Kidney capillary endothelial cell (primary cell): ENCODE data around the gene NLRC5.

Source experiments
- DNase-seq: peaks from one replicate; pipeline ENCODE4 v3.0.0-alpha.2; 2018; ENCODE audit warnings: low spot score

Gene NLRC5

DNA sequence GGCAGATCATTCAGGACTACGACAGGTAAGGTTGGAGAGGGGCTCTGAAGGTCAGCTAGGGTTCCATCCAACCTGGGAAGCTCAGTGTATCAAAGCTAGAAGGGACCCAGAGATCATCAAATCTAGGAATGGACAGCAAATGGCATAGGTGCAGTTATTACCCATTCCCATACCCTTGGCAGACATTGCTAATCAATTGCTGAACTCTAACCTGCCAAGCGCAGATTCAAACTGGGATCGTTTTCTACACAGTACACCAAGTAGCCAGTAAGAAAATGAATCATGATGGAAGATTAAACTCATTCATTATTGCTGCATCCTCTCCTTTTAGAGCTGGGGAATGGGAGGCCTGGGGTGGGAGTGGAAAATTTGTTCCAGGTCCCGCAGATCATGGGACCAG is 136.6 kb downstream of the NLRC5 start:
- no peak for DNase-seq

DNA sequence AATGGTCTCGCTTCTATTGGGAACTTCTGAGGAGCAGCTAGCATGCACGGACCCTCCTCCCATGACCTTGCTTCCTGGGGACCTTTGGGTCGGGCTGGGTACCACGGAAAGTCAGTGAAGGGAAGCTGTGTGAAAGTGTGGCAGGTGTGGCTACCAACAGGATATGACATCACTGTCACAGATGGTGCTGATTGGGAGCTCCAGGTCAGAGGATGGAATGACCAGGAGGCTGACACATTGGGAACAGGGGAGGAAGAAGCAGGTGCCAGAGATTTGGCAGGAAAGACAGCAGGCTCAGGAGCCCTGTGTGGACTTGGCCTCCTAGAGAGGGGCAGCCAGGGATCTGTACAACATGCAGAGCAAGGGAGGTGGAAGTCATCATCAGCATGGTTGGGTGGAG is 137.1 kb downstream of the NLRC5 start:
- no peak for DNase-seq

DNA sequence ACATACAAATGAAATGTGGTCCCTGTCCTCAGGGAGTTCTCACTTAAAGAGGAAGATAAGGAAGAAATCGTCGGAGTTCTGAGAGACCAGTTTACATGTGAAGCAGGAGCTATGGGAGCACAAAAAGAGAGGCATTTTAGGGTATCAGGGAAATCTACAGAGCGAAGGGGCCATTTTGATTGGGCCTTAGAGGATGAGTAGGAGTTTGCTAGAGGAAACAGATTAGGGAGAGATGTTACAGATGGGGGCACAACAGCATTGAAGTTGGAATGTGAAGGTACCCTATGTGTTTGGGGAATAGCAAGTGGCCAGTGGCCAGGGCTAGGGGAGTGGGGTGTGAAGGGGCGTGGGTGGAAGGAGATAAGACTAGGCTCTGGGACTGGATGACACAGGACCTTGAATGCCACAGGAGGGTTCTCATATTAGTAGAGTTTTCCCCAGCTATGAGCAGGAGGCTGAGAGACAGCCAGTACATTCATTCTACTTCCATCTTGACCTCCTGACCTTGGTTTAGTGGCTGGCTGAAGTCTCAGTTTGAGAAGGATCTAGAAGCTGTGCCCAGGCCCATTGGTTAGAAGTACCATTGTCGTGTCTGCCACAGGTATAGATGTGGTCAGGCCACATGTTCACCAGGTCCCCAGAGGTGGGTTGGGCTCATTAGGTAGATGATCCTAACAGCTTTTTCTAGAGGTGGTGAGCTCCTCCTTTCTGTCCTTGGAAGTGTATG is 137.8 kb downstream of the NLRC5 start:
- no peak for DNase-seq

DNA sequence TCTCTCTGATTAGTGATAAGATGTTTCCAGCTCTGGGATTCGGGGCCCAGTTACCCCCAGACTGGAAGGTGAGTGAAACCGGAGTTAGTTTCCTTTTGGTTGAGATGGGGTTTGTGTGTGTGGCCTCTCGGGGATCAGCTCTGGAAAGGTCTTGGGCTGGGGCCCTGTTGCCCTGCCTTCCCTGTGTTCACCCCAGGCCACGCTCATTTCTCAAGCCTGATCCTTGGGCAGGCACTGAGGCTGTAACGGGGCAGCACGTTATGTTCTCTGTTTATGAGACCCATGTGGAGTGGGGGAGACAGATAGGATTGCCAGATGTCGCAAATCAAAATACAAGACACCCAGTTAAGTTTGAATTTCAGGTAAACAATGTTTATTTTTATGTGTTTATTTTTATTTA is 138.5 kb downstream of the NLRC5 start:
- DNase-seq = no peak

DNA sequence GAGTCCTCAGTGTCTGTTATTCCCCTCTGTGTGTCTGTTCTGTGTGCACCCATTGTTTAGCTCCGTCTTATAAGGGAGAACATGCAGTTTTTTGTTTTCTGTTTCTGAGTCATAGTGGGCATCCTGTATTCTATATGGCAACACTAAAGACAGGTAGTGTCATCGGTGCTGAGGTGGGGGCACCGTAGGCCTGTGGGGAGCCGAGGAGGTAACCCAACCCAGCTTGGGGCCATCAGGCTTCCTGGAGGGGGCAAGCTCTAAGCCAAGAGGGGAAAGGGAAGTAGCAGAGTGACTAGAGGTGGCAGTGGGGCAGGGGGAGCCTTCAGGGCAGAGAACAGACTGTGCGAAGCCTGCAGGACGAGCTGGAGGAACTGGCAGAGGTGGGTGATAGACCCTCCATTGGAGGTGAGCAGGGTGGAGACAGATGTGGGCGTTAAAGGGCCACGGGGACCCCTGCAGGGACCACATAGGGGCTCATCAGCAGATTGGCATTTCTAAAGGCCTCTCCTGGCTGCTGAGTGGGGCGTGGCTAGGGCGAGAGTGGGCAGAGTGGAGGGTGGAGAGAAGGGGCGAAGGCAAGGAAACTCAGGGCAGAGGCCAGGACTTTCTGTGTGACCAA is 139.5 kb downstream of the NLRC5 start:
- DNase-seq = no peak

DNA sequence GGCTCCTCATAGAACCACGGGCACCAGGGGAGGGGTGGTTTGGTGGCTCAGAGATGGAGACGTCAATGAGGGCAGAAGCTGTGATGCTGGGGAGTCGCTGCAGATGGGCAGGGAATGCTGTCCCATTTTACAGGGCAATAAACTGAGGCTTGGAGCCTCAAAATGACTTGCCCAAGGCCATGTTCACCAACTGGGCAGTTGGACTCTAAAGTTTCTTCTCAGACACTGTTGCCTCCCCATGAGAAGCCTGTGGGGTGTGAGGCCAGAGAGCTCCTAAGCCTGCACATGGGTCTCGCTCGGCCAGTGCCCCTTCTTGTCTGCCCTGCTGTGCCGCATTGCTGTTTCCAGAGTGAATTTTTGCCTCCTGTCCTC is 141.6 kb downstream of the NLRC5 start:
- no peak for DNase-seq

DNA sequence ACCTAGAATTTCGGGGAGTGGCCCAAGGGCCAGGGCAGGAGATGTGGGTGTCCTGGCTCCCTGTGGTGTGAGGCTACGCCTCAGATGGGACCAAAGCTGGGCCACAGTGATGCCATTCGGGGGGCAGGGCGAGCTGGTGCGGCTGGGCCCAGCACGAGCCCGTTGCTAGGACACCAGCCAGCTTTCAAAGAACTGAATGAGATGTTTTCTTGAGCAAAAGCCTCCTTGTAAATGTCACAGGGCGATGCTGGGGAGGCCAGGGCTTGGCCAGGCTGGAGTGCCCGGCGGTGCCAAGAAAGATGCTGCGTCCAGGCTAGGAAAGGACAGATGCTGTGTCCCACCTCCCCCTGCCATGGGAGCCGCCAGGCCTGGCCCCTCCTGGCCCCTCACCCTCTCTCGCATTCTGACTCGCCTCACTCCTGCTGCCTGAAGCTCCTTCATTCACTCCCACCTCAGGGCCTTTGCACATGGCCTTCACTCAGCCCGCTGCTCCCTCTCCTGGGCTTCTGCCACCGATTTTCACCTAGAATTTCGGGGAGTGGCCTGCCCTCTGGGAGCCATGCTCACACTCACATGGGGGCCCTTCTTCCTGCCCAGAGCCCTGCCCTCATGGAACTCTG is 142.1 kb downstream of the NLRC5 start:
- DNase-seq = no peak

DNA sequence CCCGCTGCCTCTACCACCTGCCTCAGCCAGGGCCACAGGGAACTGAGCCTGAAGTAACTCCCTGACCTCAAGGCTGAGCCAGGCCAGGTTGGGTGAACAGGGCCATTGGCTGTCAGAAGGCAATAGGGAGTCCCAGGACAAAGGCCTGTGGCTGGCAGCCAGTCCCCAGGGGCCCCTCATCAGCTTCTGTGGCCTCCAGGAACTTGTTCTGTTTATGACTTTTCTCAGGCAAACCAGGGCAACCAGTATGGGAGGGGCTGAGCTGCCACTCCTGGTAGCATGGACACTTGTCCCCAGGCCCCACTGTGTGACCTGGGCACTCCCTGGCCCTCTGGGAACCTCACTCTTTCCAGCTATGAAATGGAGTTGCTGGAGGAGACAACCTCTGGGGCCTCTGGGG is 143.1 kb downstream of the NLRC5 start:
- no peak for DNase-seq

DNA sequence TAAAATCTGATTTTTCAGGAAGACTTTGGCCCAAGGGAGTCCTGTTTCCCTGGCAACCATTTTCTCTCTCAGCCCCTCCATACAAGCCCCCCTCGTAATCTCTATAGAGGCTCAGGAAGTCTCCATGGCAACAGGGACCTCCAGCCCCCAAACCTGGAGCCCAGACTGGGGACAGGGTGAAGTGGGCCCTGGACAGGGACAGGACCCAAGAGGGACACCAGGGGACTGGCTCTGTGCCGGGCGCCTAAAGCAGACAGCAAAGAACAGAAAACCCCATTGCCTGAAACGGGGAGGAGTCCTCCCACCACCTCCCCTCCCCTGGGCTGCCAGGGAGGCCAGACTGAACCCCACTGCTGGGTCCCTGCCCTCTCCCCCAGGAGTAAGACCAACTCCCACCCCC is 143.7 kb downstream of the NLRC5 start:
- DNase-seq = no peak
